GM19035 (cell line): Measurements from ENCODE around the gene TAPBPL.
"Not testable (repeated sequence)": the region's sequence is repeated elsewhere in the genome, so short reads cannot be mapped to it uniquely, and the experiment has no call there.

Source experiments
- ATAC-seq: cut with Tn5 transposase; IDR thresholded peaks from one replicate; pipeline ENCODE4 v1.9.1; 2021; ENCODE audit not compliant: unreplicated experiment

TAPBPL gene

GRCh38 chr12:6451348-6452244 lies at the start of gene TAPBPL:
TSS of gene TAPBPL (plus strand) at chr12:6452042. CDS start at chr12:6452249, 207 bp downstream.
- ATAC-seq: peak; percentile 75

GRCh38 chr12:6404390-6404789 lies 47.5 kb upstream of the TAPBPL start:
- no peak for ATAC-seq

GRCh38 chr12:6405963-6406362 lies 45.9 kb upstream of the TAPBPL start:
- no peak for ATAC-seq

- ATAC-seq: no peak
Measured at GRCh38 chr12:6407236-6407954, 44.4 kb upstream of the TAPBPL start.

- no peak for ATAC-seq
Measured at GRCh38 chr12:6416596-6416995, 35.2 kb upstream of the TAPBPL start.

GRCh38 chr12:6418796-6419195 lies 33.0 kb upstream of the TAPBPL start:
- ATAC-seq: no peak

GRCh38 chr12:6420364-6420763 lies 31.5 kb upstream of the TAPBPL start:
- ATAC-seq: no peak

GRCh38 chr12:6423267-6424007 lies 28.4 kb upstream of the TAPBPL start:
- no peak for ATAC-seq

GRCh38 chr12:6424008-6424347 lies 27.9 kb upstream of the TAPBPL start:
- no peak for ATAC-seq

GRCh38 chr12:6424866-6425265 lies 27.0 kb upstream of the TAPBPL start:
- no peak for ATAC-seq

GRCh38 chr12:6425590-6426531 lies 26.0 kb upstream of the TAPBPL start:
- no peak for ATAC-seq

GRCh38 chr12:6426882-6427671 lies 24.8 kb upstream of the TAPBPL start:
- peak; percentile 68 for ATAC-seq

- ATAC-seq: not testable (repeated sequence)
Measured at GRCh38 chr12:6427796-6428195, 24.0 kb upstream of the TAPBPL start.

GRCh38 chr12:6428326-6428725 lies 23.5 kb upstream of the TAPBPL start:
- no peak for ATAC-seq

GRCh38 chr12:6430124-6430989 lies 21.5 kb upstream of the TAPBPL start:
- ATAC-seq: no peak

- ATAC-seq: no peak
Measured at GRCh38 chr12:6432991-6433390, 18.9 kb upstream of the TAPBPL start.

GRCh38 chr12:6434205-6435140 lies 17.4 kb upstream of the TAPBPL start:
- ATAC-seq: no peak
